Heart left ventricle (tissue), 13 donors: ENCODE results near the gene LRRC36.

ENCODE experiments used
- POLR2A ChIP-seq, 2 donors: fragments of 450-650 bp; IDR thresholded peaks; one replicate each; pipeline ENCODE4 v1.6.1; 2017; ENCODE audit warnings: antibody characterized with exemption in 2 of 2, mild to moderate bottlenecking in 2 of 2, moderate library complexity in 2 of 2
- TF ChIP-seq, protein P1 (sequence below), 12 donors: fragments of 200-600 bp; sonication (generic) in 4 of 12; IDR thresholded peaks; one replicate each; pipeline versions ENCODE4 v1.5.0 to v1.8.0; 2018 to 2022; ENCODE audit warnings: antibody characterized with exemption in 12 of 12, mild to moderate bottlenecking in 5 of 12
- donor health status: ischemic (EF 13 %, LVEDD 7.1; RV severe dilation, severe dysfunction).
- donor health status: DM: no; HTN: yes; CAD: no.
- donor health status: DM: no; HTN: no; CAD: no.
- donor health status: ischemic (EF 25% LVEDD 6.9; RV normal size, moderate dysfunction).
- donor health status: ischemic (EF 25% LVEDD 5.7; RV mildly dilated, moderate dysfunction).
- donor health status: ischemic (EF 35%, LVEDD 5.7; RV mildly dilated, moderate dysfunction).
- donor health status: nonischemic (EF 11% LVEDD 7.7; RV severe dilation, severe dysfunction).
- donor health status: DM: yes; HTN: yes; CAD: no.
- donor health status: PGD.
- donor health status: ischemic (EF 29% LVEDD 5.4; RV normal size, mild dysfunction).
- donor health status: nonischemic (EF 23%, LVEDD 6.1; RV moderate dilation, normal function).

DNA sequence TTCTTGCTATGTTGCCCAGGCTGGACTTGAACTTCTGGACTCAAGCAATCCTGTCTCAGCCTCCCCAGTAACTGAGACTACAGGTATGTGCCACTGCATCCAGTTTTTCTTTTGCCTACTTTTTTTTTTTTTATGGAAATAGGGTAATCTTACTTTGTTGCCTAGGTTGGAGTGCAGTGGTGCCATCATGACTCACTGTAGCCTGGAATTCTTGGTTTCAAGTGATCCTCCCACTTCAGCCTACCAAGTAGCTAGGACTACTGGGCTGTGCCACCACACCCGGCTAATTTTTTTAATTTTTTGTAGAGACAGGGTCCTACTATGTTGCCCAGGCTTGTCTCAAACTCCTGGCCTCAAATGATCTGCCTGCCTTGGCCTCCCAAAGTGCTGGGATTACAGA, 10.0 kb downstream of the LRRC36 start:
- no peak for TF ChIP-seq POLR2A (IDR thresholded peaks at IDR 0.05)
- TF ChIP-seq, protein P1, sequence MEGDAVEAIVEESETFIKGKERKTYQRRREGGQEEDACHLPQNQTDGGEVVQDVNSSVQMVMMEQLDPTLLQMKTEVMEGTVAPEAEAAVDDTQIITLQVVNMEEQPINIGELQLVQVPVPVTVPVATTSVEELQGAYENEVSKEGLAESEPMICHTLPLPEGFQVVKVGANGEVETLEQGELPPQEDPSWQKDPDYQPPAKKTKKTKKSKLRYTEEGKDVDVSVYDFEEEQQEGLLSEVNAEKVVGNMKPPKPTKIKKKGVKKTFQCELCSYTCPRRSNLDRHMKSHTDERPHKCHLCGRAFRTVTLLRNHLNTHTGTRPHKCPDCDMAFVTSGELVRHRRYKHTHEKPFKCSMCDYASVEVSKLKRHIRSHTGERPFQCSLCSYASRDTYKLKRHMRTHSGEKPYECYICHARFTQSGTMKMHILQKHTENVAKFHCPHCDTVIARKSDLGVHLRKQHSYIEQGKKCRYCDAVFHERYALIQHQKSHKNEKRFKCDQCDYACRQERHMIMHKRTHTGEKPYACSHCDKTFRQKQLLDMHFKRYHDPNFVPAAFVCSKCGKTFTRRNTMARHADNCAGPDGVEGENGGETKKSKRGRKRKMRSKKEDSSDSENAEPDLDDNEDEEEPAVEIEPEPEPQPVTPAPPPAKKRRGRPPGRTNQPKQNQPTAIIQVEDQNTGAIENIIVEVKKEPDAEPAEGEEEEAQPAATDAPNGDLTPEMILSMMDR (IDR thresholded peaks at IDR 0.05) = no peak
